D721Med (cell line): Measurements from ENCODE around the gene MYZAP.

Experiments
- DNase-seq: peaks from one replicate; pipeline ENCODE4 v3.0.0; 2011; ENCODE audit warnings: low spot score; ENCODE audit not compliant: insufficient read length
- FAIRE-seq: peaks from 2 replicates; lab custom pipeline; 2011; peaks lifted over from hg19 to GRCh38; lab: Jason Lieb, UNC
- TF ChIP-seq, protein P1 (sequence below): IDR thresholded peaks from 2 replicates; pipeline ENCODE4 v1.5.1; 2012; ENCODE audit warnings: mild to moderate bottlenecking, control low read depth; ENCODE audit not compliant: insufficient read depth; ENCODE audit errors: missing control alignments

MYZAP gene

DNA sequence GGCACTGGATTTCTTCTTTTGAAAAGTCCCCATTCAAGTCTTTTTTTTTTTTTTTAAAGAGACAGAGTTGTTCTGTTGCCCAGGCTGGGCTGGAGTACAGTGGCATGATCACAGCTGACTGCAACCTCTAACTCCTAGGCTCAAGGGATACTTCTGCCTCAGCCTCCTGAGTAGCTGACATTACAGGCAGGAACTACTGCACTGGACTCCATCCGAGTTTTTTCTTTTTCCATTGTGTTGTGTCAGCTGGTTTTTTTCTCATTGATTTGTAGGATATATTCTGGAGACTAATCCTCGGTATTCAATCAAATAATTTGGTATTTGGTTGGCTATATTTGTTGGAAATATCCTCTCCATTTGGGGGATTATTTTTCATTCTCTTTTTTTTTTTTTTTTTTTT, 126.6 kb downstream of the MYZAP start:
- FAIRE-seq (no peak), DNase-seq (no peak)
- TF ChIP-seq, protein P1, sequence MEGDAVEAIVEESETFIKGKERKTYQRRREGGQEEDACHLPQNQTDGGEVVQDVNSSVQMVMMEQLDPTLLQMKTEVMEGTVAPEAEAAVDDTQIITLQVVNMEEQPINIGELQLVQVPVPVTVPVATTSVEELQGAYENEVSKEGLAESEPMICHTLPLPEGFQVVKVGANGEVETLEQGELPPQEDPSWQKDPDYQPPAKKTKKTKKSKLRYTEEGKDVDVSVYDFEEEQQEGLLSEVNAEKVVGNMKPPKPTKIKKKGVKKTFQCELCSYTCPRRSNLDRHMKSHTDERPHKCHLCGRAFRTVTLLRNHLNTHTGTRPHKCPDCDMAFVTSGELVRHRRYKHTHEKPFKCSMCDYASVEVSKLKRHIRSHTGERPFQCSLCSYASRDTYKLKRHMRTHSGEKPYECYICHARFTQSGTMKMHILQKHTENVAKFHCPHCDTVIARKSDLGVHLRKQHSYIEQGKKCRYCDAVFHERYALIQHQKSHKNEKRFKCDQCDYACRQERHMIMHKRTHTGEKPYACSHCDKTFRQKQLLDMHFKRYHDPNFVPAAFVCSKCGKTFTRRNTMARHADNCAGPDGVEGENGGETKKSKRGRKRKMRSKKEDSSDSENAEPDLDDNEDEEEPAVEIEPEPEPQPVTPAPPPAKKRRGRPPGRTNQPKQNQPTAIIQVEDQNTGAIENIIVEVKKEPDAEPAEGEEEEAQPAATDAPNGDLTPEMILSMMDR, result no peak

DNA sequence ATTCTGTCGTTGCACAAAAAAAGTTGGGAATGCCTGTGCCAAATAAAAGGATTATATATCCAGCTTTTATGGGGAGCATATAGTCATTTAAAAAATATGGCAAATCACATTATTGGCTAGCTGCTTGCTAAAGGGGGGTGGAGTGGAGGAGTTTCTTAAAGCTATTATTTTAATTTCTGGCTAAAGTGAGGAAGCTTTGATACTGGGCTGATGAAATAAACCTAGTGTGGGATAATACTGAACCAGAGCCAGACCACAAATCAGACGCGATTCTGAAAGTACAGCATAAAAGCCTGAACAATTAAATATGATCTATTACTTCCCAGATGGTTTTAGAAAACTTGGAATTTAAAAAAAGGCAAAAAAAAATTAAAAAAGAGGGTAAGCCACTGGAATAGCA, 129.2 kb downstream of the MYZAP start:
- TF ChIP-seq, protein P1, result no peak
- FAIRE-seq (no peak), DNase-seq (no peak)

DNA sequence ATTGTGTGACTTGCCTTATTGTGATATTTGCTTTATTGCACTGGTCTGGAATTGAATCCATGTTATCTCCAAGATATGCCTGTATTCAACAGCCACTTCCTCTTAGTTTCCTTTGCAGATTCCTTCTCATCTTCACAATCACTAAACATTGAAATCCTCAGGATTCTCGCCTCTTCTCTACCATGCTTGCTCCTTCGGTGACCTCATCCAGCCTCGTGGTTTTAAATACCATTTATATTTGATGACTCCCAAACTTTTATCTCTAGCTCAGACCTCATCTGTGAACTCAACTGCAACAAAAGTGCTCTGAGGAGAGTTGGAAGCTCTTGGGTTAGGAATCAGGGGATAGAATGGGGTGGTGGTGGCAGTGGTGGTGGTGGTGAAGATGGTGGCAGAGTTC, 134.7 kb downstream of the MYZAP start:
- no peak for FAIRE-seq
- TF ChIP-seq, protein P1, result no peak
- no peak for DNase-seq

DNA sequence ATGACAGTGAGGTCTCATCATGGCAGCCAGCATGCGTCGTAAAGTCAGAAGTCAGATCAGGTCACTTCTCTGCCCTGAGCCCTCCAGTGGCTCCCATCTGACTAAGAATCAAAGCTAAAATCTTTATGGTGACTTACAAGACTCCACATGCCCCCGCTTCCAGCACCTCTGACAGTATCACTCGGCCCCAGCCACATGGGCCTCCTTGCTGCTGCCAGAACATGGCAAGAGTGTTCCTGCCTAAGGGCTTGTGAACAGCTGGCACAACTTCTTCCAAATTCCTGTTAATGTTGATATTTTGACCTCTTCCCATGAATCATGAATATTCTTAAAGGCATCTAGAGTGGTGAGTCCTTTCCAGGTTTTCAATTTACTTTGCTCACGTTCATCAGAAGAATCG, 135.3 kb downstream of the MYZAP start:
- TF ChIP-seq, protein P1, result no peak
- FAIRE-seq (no peak), DNase-seq (no peak)

DNA sequence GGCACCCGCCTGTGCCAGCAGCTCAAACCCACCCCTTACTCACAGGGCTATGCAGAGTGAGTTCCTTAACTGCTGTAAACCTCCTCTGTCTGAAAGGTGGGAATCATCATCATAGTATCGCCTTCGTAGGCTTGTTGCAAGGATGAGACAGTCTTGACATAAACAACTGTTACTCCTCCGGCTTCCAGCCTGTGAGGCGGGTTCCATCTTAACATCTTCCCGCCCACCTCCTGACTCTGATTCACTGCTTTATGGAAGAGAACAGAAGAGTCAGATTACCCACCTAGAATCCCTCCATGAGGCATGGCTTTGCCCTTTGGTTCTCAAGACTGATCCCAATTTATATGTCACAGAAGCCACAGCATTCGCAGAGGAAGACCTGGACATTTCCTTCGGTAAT, 136.7 kb downstream of the MYZAP start:
- TF ChIP-seq, protein P1, result no peak
- FAIRE-seq (no peak), DNase-seq (no peak)

DNA sequence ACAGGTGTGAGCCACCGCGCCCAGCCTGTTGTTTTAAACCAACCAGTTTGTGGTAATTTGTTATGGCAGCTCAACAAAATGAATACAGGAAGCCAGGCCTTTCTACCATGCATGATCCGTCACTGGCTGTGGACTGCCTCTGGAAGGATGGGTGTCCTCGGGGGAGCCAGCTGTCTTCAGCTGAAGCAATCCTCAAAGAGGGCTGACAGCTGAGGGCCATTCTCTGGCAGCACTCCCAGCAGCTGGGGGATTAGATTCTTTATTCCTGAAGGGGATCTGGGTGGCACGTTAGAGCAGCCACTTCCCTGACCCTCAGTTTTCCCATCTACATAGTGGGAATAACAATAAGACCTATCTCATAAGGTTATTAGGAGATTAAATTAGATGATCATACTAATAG, 139.2 kb downstream of the MYZAP start:
- TF ChIP-seq, protein P1, result no peak
- DNase-seq, result no peak
- FAIRE-seq, result no peak

DNA sequence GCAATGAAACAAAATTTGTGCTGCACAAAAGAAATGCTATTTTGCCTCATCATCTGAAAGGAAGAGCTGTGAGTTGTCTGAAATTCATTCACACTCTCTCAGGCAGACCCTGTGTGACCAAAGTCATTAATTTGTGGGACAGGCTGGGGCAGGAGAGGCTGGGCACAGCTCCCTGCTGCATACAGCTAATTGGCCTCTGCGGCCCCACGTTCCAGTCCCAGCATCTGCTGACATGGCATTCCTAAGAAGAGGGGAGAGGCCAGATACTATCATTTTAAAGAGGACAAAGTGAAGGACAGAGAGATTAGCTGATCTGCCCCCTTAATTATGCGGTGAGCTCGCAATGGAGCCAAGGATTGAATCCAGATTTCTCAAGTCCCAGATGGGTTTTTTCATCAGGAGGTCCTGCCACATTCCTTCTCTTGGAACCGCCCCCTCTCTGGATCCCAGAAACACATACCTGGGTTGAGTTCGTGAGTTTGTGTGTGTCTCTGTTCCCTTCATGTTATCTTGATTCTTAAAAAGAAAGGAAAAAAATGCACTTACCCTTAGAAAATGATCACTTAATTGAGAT, 139.9 kb downstream of the MYZAP start:
- DNase-seq (no peak), FAIRE-seq (no peak)
- TF ChIP-seq, protein P1, result no peak
